K562 (cell line): ENCODE data around the gene MAML1. TPM values are rescaled to one million over a fixed set of nuclear protein-coding genes. Genes with fewer than 3 reads are reported as not detected.
A peak's percentile ranks its signal among the peaks of the same experiment; 100 is the strongest.

Source experiments
- CBX8 ChIP-seq: fragments of 200-600 bp; sonication (generic); IDR thresholded peaks from 2 replicates; pipeline ENCODE4 v1.6.1; 2012; ENCODE audit warnings: borderline replicate concordance, mixed run types, low read depth, mild to moderate bottlenecking, moderate library complexity, mixed read lengths, low read length, control low read depth, inconsistent platforms; ENCODE audit not compliant: poor library complexity, severe bottlenecking; ENCODE audit errors: extremely low read depth
- CREB1 ChIP-seq, 2 experiments: sonication (generic) in 1 of 2; formaldehyde crosslinking in 1 of 2; IDR thresholded peaks; 2 replicates each; pipeline versions ENCODE4 v1.6.1 to v1.8.0; 2012 to 2022; ENCODE audit warnings: inconsistent platforms in 1 of 2, mild to moderate bottlenecking in 1 of 2, missing genetic modification reagents in 1 of 2, moderate library complexity in 1 of 2
- ELF2 ChIP-seq: fragments of 250-450 bp; sonication (Bioruptor Pico); IDR thresholded peaks from 2 replicates; pipeline ENCODE4 v1.5.0; 2021; ENCODE audit warnings: mild to moderate bottlenecking
- FOXK2 ChIP-seq, 2 experiments: fragments of 450-650 bp; IDR thresholded peaks in 1 of 2; conservative IDR thresholded peaks in 1 of 2; 2 replicates each; pipeline ENCODE4 v1.6.1; 2016; ENCODE audit warnings: low read depth in 2 of 2, mild to moderate bottlenecking in 1 of 2
- FOXP1 ChIP-seq: sonication (generic); formaldehyde crosslinking; IDR thresholded peaks from 2 replicates; pipeline ENCODE4 v1.8.0; 2022; ENCODE audit warnings: mild to moderate bottlenecking, missing genetic modification reagents
- HCFC1 ChIP-seq: IDR thresholded peaks from 2 replicates; pipeline ENCODE4 v1.6.1; 2012; ENCODE audit warnings: low read depth, low read length, improper control_type of control experiment
- HMGN3 ChIP-seq: IDR thresholded peaks from 2 replicates; pipeline ENCODE4 v1.6.1; 2011; ENCODE audit warnings: borderline replicate concordance, low read depth, mild to moderate bottlenecking, mixed read lengths, low read length; ENCODE audit not compliant: insufficient read length; ENCODE audit errors: extremely low read depth
- KLF13 ChIP-seq: fragments of 450-650 bp; IDR thresholded peaks from 2 replicates; pipeline ENCODE4 v1.6.1; 2016; ENCODE audit warnings: missing genetic modification characterization, low read depth, mild to moderate bottlenecking, missing compliant biosample characterization, moderate library complexity, borderline replicate concordance
- LEF1 ChIP-seq: fragments of 450-650 bp; IDR thresholded peaks from 2 replicates; pipeline ENCODE4 v1.6.1; 2016; ENCODE audit warnings: mild to moderate bottlenecking
- NCOA2 ChIP-seq, 2 experiments: fragments of 450-650 bp; IDR thresholded peaks; 2 replicates each; pipeline ENCODE4 v1.6.1; 2018; ENCODE audit warnings: mild to moderate bottlenecking in 2 of 2, moderate library complexity in 1 of 2; ENCODE audit not compliant: partially characterized antibody in 2 of 2
- NR4A1 ChIP-seq, 2 experiments: fragments of 250-450 bp in 1 of 2; fragments of 450-650 bp in 1 of 2; sonication (Bioruptor Pico) in 1 of 2; IDR thresholded peaks; 2 replicates each; pipeline versions ENCODE4 v1.4.0 to v1.6.1; 2016 to 2020; ENCODE audit warnings: mild to moderate bottlenecking in 2 of 2, missing compliant biosample characterization in 1 of 2, missing genetic modification characterization in 1 of 2, moderate library complexity in 1 of 2
- NRF1 ChIP-seq, 2 experiments: fragments of 450-650 bp; IDR thresholded peaks in 1 of 2; conservative IDR thresholded peaks in 1 of 2; 2 replicates each; pipeline ENCODE4 v1.6.1; 2014; ENCODE audit warnings: mild to moderate bottlenecking in 2 of 2
- POLR2A ChIP-seq: fragments of 450-650 bp; conservative IDR thresholded peaks from 2 replicates; pipeline ENCODE4 v1.6.1; 2016
- RHOXF2B ChIP-seq: fragments of 250-450 bp; sonication (Bioruptor Pico); conservative IDR thresholded peaks from 2 replicates; pipeline ENCODE4 v1.5.1; 2021
- SMAD4 ChIP-seq: fragments of 250-450 bp; sonication (Bioruptor Pico); conservative IDR thresholded peaks from 2 replicates; pipeline ENCODE4 v1.8.0; 2021; ENCODE audit warnings: inconsistent platforms, mild to moderate bottlenecking, moderate library complexity
- SMARCA5 ChIP-seq: fragments of 450-650 bp; IDR thresholded peaks from 2 replicates; pipeline ENCODE4 v1.6.1; 2016
- SMARCC2 ChIP-seq: fragments of 450-650 bp; IDR thresholded peaks from 2 replicates; pipeline ENCODE4 v1.6.1; 2017; ENCODE audit warnings: antibody characterized with exemption, moderate library complexity, mild to moderate bottlenecking, low read depth
- SOX6 ChIP-seq: fragments of 450-650 bp; IDR thresholded peaks from 2 replicates; pipeline ENCODE4 v1.6.1; 2014; ENCODE audit warnings: mild to moderate bottlenecking
- YY1 ChIP-seq, 3 experiments: IDR thresholded peaks; 2 replicates each; pipeline ENCODE4 v1.6.1; 2011; ENCODE audit warnings: low read length in 2 of 3, mild to moderate bottlenecking in 2 of 3, moderate library complexity in 2 of 3, borderline replicate concordance in 1 of 3, control low read depth in 1 of 3, low read depth in 1 of 3; ENCODE audit not compliant: insufficient read depth in 3 of 3, insufficient replicate concordance in 2 of 3, control insufficient read depth in 1 of 3, insufficient read length in 1 of 3; ENCODE audit errors: extremely low read depth in 1 of 3
- ZBED1 ChIP-seq: IDR thresholded peaks from 2 replicates; pipeline ENCODE4 v1.6.1; 2014
- polyA plus RNA-seq, 8 experiments: library from polyadenylated mRNA; depleted of rRNA in 4 of 8; stranded (reverse) in 5 of 8; unstranded in 3 of 8; fragments of >200 nt; fragmentation: Nextera tagmentation in 2 of 8; fragmentation: Illumina TruSeq in 1 of 8; extraction: Ambion mirVana in 2 of 8; extraction: Trizol in 1 of 8; gene quantifications; 2 replicates each; pipeline versions ENCODE4 v1.2.1 to v1.2.3, GENCODE V29; 2011 to 2014; ENCODE audit warnings: inconsistent platforms in 1 of 8, missing spikeins in 1 of 8
- total RNA-seq, 7 experiments: library from RNA; depleted of rRNA in 6 of 7; stranded (reverse); fragments of >200 nt in 6 of 7; fragmentation: Illumina TruSeq in 2 of 7; extraction: Trizol in 2 of 7; gene quantifications; 2 replicates each; pipeline versions ENCODE4 v1.2.1 to v1.2.3, GENCODE V29; 2011 to 2021; ENCODE audit warnings: low replicate concordance in 1 of 7
- TF ChIP-seq, protein P1 (sequence below): fragments of 250-450 bp; sonication (Bioruptor Pico); IDR thresholded peaks from 2 replicates; pipeline ENCODE4 v1.5.0; 2020; ENCODE audit warnings: mild to moderate bottlenecking, borderline replicate concordance
- TF ChIP-seq, protein P2 (sequence below), 3 experiments: fragments of 200-800 bp in 1 of 3; sonication (Bioruptor generic) in 1 of 3; sonication (generic) in 1 of 3; formaldehyde crosslinking in 1 of 3; IDR thresholded peaks; 2 replicates each; pipeline versions ENCODE4 v1.6.1 to v1.8.0; 2016 to 2022; ENCODE audit warnings: mild to moderate bottlenecking in 2 of 3, missing compliant biosample characterization in 2 of 3, missing genetic modification characterization in 2 of 3, missing genetic modification reagents in 1 of 3
- TF ChIP-seq, protein P3 (sequence below): sonication (generic); formaldehyde crosslinking; IDR thresholded peaks from 2 replicates; pipeline ENCODE4 v1.8.0; 2022; ENCODE audit warnings: mild to moderate bottlenecking, missing genetic modification reagents

The MAML1 gene
- total and polyA plus RNA-seq, 9 of the 15 experiments (the other 6 are each of a cell fraction or from before 2014, with no cell fraction given), result 0.32 to 18.4 (median 7.0) TPM

DNA sequence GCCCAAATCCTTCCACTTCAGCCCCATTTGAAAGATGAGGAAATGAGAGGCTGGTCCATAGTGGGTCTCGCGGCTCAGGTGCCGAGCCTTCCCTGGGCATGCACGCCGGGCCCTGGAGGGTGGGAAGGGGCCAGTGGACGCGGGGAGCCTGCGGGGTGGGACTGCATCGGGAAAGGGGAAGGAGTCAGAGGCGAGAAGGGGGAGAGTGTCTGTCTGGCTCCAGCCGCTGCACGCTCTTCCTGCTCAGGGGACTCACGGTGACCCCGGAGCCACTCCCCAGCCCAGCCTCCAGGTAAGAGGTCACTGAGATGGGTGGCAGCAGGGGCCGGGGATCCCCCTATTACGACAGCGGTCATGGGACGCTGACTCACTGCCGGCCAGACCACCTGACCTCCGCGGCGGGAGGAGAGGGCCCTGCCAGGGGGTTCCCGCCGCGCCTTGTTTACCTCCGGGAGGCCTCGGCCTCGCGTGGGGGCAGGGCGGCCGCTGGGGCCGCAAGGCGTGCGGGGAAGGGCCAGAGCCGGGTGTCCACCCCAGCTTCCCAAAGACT is 86.2 kb downstream of the MAML1 start (continued):
- TF ChIP-seq YY1 (IDR thresholded peaks at IDR 0.05; ENCODE audit: borderline replicate concordance in 1 of 3, control insufficient read depth in 1 of 3, extremely low read depth in 1 of 3, insufficient read depth in 3 of 3, insufficient read length in 1 of 3, insufficient replicate concordance in 2 of 3, low read depth in 1 of 3, low read length in 2 of 3) (peak in 1 of 3 experiments; percentile 34), SOX6 (peak; percentile 79; the same call in 1 of the 2 replicates), SMAD4 (CRISPR knock-in tag) (peak; percentile 90), NRF1 (conservative IDR thresholded peaks at IDR 0.05 in 1 of 2, IDR thresholded peaks at IDR 0.05 in 1 of 2) (peak; percentile 53 to 64), SMARCC2 (no peak), LEF1 (peak; percentile 88), HMGN3 (peak; percentile 99), FOXP1 (CRISPR knock-in tag) (peak; percentile 67; the same call in 1 of the 2 replicates), FOXK2 (conservative IDR thresholded peaks at IDR 0.05 in 1 of 2, IDR thresholded peaks at IDR 0.05 in 1 of 2; ENCODE audit: low read depth in 2 of 2) (peak; percentile 98 to 99), SMARCA5 (no peak), NCOA2 (IDR thresholded peaks at IDR 0.05; ENCODE audit: partially characterized antibody in 2 of 2) (no peak), RHOXF2B (CRISPR knock-in tag) (no peak), CREB1 (IDR thresholded peaks at IDR 0.05) (peak; percentile 71), CREB1 (CRISPR knock-in tag; IDR thresholded peaks at IDR 0.05) (peak; percentile 70; the same call in 1 of the 2 replicates), ZBED1 (no peak), KLF13 (tag) (no peak), POLR2A (peak; percentile 52), NR4A1 (CRISPR knock-in tag; IDR thresholded peaks at IDR 0.05) (no peak), NR4A1 (tag; IDR thresholded peaks at IDR 0.05) (no peak), HCFC1 (peak; percentile 38; the same call in 1 of the 2 replicates), ELF2 (CRISPR knock-in tag) (no peak), CBX8 (no peak)
- TF ChIP-seq, protein P1, sequence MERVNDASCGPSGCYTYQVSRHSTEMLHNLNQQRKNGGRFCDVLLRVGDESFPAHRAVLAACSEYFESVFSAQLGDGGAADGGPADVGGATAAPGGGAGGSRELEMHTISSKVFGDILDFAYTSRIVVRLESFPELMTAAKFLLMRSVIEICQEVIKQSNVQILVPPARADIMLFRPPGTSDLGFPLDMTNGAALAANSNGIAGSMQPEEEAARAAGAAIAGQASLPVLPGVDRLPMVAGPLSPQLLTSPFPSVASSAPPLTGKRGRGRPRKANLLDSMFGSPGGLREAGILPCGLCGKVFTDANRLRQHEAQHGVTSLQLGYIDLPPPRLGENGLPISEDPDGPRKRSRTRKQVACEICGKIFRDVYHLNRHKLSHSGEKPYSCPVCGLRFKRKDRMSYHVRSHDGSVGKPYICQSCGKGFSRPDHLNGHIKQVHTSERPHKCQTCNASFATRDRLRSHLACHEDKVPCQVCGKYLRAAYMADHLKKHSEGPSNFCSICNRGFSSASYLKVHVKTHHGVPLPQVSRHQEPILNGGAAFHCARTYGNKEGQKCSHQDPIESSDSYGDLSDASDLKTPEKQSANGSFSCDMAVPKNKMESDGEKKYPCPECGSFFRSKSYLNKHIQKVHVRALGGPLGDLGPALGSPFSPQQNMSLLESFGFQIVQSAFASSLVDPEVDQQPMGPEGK, result no peak
- TF ChIP-seq, protein P2, sequence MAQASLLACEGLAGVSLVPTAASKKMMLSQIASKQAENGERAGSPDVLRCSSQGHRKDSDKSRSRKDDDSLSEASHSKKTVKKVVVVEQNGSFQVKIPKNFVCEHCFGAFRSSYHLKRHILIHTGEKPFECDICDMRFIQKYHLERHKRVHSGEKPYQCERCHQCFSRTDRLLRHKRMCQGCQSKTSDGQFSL (CRISPR knock-in tag; IDR thresholded peaks at IDR 0.05), result peak; percentile 79
- TF ChIP-seq, protein P2 (tag; IDR thresholded peaks at IDR 0.05), result no peak
- TF ChIP-seq, protein P3, sequence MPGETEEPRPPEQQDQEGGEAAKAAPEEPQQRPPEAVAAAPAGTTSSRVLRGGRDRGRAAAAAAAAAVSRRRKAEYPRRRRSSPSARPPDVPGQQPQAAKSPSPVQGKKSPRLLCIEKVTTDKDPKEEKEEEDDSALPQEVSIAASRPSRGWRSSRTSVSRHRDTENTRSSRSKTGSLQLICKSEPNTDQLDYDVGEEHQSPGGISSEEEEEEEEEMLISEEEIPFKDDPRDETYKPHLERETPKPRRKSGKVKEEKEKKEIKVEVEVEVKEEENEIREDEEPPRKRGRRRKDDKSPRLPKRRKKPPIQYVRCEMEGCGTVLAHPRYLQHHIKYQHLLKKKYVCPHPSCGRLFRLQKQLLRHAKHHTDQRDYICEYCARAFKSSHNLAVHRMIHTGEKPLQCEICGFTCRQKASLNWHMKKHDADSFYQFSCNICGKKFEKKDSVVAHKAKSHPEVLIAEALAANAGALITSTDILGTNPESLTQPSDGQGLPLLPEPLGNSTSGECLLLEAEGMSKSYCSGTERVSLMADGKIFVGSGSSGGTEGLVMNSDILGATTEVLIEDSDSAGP, result no peak
